HCT116 (cell line): Measurements from ENCODE around the gene SPIRE2. TPM values are rescaled to one million over a fixed set of nuclear protein-coding genes. Genes with fewer than 3 reads are reported as not detected.

Experiments used
- ATAC-seq: fragments of 200-7000 bp; cut with Tn5 transposase; 2 replicates; pipeline ENCODE4 v1.9.1; 2020; ENCODE audit warnings: mild to moderate bottlenecking, moderate library complexity
- BruUV-seq: library from RNA; stranded (reverse); fragments of 400-500 nt; replicated peaks from 2 replicates; lab custom pipeline; 2021; lab: Mats Ljungman, UMichigan
- CTCF ChIA-PET: fragments of 300-600 bp; sonication (Branson Sonifier 250); formaldehyde crosslinking; loops from one replicate; lab custom pipeline; 2021; ENCODE audit warnings: antibody characterized with exemption; lab: Charles Lee
- POLR2A ChIA-PET: fragments of 300-600, 350-600 bp; sonication (Branson Sonifier 250); formaldehyde crosslinking; loops from one replicate; lab custom pipeline; 2021; ENCODE audit warnings: antibody characterized with exemption; lab: Charles Lee
- RAD21 ChIA-PET, 2 experiments: fragments of 300-600 bp; sonication (Branson Sonifier 250); formaldehyde crosslinking; loops; one replicate each; lab custom pipeline; 2023; ENCODE audit warnings: low total read pairs in 2 of 2; ENCODE audit not compliant: uncharacterized antibody in 2 of 2, unreplicated experiment in 2 of 2, low non-redundant PET in 1 of 2; lab: Charles Lee
- DNase-seq: peaks from one replicate; pipeline ENCODE4 v3.0.0-alpha.2; 2010; ENCODE audit warnings: low read depth, low spot score
- H2AFZ ChIP-seq: fragments of 200-600 bp; shearing (Covaris generic), sonication (generic); 2 replicates; pipeline ENCODE4 v1.6.1; 2017; ENCODE audit warnings: low read depth, mixed run types, mixed read lengths, antibody characterized with exemption, low read length; ENCODE audit not compliant: poor library complexity, severe bottlenecking
- H3K27ac ChIP-seq: 2 replicates; pipeline ENCODE4 v1.5.1; 2012; ENCODE audit warnings: low read depth, low read length
- H3K27me3 ChIP-seq: fragments of 200-600 bp; sonication (generic); 2 replicates; pipeline ENCODE4 v1.6.1; 2016; ENCODE audit warnings: mixed run types, low read length, mixed read lengths; ENCODE audit not compliant: insufficient read depth
- H3K36me3 ChIP-seq, 2 experiments: fragments of 200-500 bp in 1 of 2; fragments of 200-600 bp in 1 of 2; sonication (Bioruptor generic) in 1 of 2; sonication (generic) in 1 of 2; 2 replicates each; pipeline versions ENCODE4 v1.5.1 to v1.6.1; 2014 to 2016; ENCODE audit warnings: low read length in 2 of 2, inconsistent platforms in 1 of 2, mixed read lengths in 1 of 2, mixed run types in 1 of 2; ENCODE audit not compliant: insufficient read depth in 2 of 2, control insufficient read depth in 1 of 2
- H3K4me1 ChIP-seq, 2 experiments: fragments of 200-600 bp in 1 of 2; sonication (generic) in 1 of 2; 2 replicates each; pipeline versions ENCODE4 v1.5.1 to v1.6.1; 2012 to 2017; ENCODE audit warnings: low read length in 2 of 2, inconsistent platforms in 1 of 2, mild to moderate bottlenecking in 1 of 2, mixed read lengths in 1 of 2, mixed run types in 1 of 2, moderate library complexity in 1 of 2; ENCODE audit not compliant: insufficient read depth in 2 of 2, control insufficient read depth in 1 of 2
- H3K4me2 ChIP-seq: fragments of 200-600 bp; sonication (generic); 2 replicates; pipeline ENCODE4 v1.6.1; 2017; ENCODE audit warnings: mixed run types, low read length, mixed read lengths
- H3K4me3 ChIP-seq, 2 experiments: fragments of 200-600 bp in 1 of 2; sonication (generic) in 1 of 2; replicated peaks in 1 of 2; 2 replicates each; pipeline ENCODE4 v1.5.1; 2011 to 2016; ENCODE audit warnings: low read length in 2 of 2, control low read depth in 1 of 2, low read depth in 1 of 2, mild to moderate bottlenecking in 1 of 2, mixed read lengths in 1 of 2, mixed run types in 1 of 2
- H3K79me2 ChIP-seq: fragments of 200-600 bp; sonication (generic); 2 replicates; pipeline ENCODE4 v1.6.1; 2017; ENCODE audit warnings: mild to moderate bottlenecking, mixed run types, low read length, moderate library complexity, mixed read lengths; ENCODE audit not compliant: insufficient read depth
- H3K9ac ChIP-seq: fragments of 200-600 bp; sonication (generic); 2 replicates; pipeline ENCODE4 v1.6.1; 2016; ENCODE audit warnings: low read length, mixed read lengths
- H3K9me2 ChIP-seq: fragments of 200-600 bp; sonication (generic), shearing (Covaris generic); 2 replicates; pipeline ENCODE4 v1.6.1; 2017; ENCODE audit warnings: mixed run types, mild to moderate bottlenecking, moderate library complexity; ENCODE audit not compliant: insufficient read depth
- H3K9me3 ChIP-seq, 2 experiments: fragments of 200-500 bp in 1 of 2; fragments of 200-600 bp in 1 of 2; sonication (Bioruptor generic) in 1 of 2; sonication (generic) in 1 of 2; 2 replicates each; pipeline ENCODE4 v1.6.1; 2014 to 2017; ENCODE audit warnings: low read length in 2 of 2, mixed read lengths in 2 of 2, inconsistent platforms in 1 of 2, low read depth in 1 of 2, mild to moderate bottlenecking in 1 of 2, mixed run types in 1 of 2, moderate library complexity in 1 of 2; ENCODE audit not compliant: control insufficient read depth in 1 of 2, insufficient read depth in 1 of 2
- H4K20me1 ChIP-seq: fragments of 200-600 bp; sonication (generic), shearing (Covaris generic); 2 replicates; pipeline ENCODE4 v1.6.1; 2017; ENCODE audit warnings: mixed run types, mild to moderate bottlenecking, moderate library complexity; ENCODE audit not compliant: insufficient read depth
- CEBPB ChIP-seq: IDR thresholded peaks from 2 replicates; pipeline ENCODE4 v1.6.1; 2012; ENCODE audit warnings: low read depth
- CTCF ChIP-seq, 3 experiments: fragments of 200-600 bp in 1 of 3; sonication (generic) in 1 of 3; IDR thresholded peaks in 2 of 3; conservative IDR thresholded peaks in 1 of 3; 2 replicates each; pipeline ENCODE4 v1.5.1; 2012 to 2017; ENCODE audit warnings: low read depth in 2 of 3, low read length in 2 of 3, antibody characterized with exemption in 1 of 3, borderline replicate concordance in 1 of 3, control low read depth in 1 of 3, mild to moderate bottlenecking in 1 of 3, mixed read lengths in 1 of 3, mixed run types in 1 of 3, moderate library complexity in 1 of 3; ENCODE audit not compliant: insufficient read depth in 1 of 3
- EGR1 ChIP-seq: IDR thresholded peaks from 2 replicates; pipeline ENCODE4 v1.6.1; 2012; ENCODE audit warnings: low read depth
- FOSL1 ChIP-seq: IDR thresholded peaks from 2 replicates; pipeline ENCODE4 v1.6.1; 2012; ENCODE audit warnings: low read depth
- JUND ChIP-seq: IDR thresholded peaks from 2 replicates; pipeline ENCODE4 v1.6.1; 2012
- POLR2A ChIP-seq: IDR thresholded peaks from 2 replicates; pipeline ENCODE4 v1.7.0; 2011; ENCODE audit warnings: borderline replicate concordance; ENCODE audit not compliant: insufficient read depth, insufficient read length; ENCODE audit errors: extremely low read depth
- POLR2AphosphoS5 ChIP-seq: IDR thresholded peaks from 2 replicates; pipeline ENCODE4 v1.6.1; 2011; ENCODE audit warnings: mild to moderate bottlenecking, low read depth, low read length, moderate library complexity
- RAD21 ChIP-seq: IDR thresholded peaks from 2 replicates; pipeline ENCODE4 v1.6.1; 2012; ENCODE audit warnings: low read depth, mild to moderate bottlenecking
- SP1 ChIP-seq: IDR thresholded peaks from 2 replicates; pipeline ENCODE4 v1.6.1; 2012; ENCODE audit warnings: low read depth
- YY1 ChIP-seq: IDR thresholded peaks from 2 replicates; pipeline ENCODE4 v1.6.1; 2011; ENCODE audit warnings: low read length, low read depth, moderate library complexity, mild to moderate bottlenecking; ENCODE audit not compliant: insufficient replicate concordance; ENCODE audit errors: extremely low read depth
- ZBTB33 ChIP-seq: IDR thresholded peaks from 2 replicates; pipeline ENCODE4 v1.6.1; 2011; ENCODE audit warnings: mild to moderate bottlenecking, low read length, moderate library complexity; ENCODE audit not compliant: insufficient replicate concordance; ENCODE audit errors: extremely low read depth
- ZFX ChIP-seq: fragments of 450-650 bp; IDR thresholded peaks from 2 replicates; pipeline ENCODE4 v1.6.1; 2017
- ZNF274 ChIP-seq: fragments of 200-500 bp; sonication (Bioruptor generic); IDR thresholded peaks from 2 replicates; pipeline ENCODE4 v1.6.1; 2014; ENCODE audit warnings: mild to moderate bottlenecking, low read depth, low read length, inconsistent platforms
- intact Hi-C: fragments of 100-400 bp; cut with micrococcal nuclease; formaldehyde crosslinking; loops from 2 replicates; pipeline ENCODE4 v1.10.0; 2022
- total RNA-seq: library from RNA; stranded (reverse); gene quantifications from one replicate; pipeline ENCODE4 v1.2.1, GENCODE V29; 2021; ENCODE audit not compliant: unreplicated experiment

Gene SPIRE2
- total RNA-seq, 1 experiment from 2014 or later = 21.2 TPM

- no peak for TF ChIP-seq ZFX
- no peak for TF ChIP-seq RAD21
- no peak for TF ChIP-seq SP1
Measured at GRCh38 chr16:89837014-89837546, 8.8 kb downstream of the SPIRE2 start (continued).

GRCh38 chr16:89841275-89841674 lies 13.0 kb downstream of the SPIRE2 start:
- POLR2A ChIA-PET = no interaction called here
- no peak overlapping the region for H3K4me2 ChIP-seq
- no peaks in the 10 kb centered on the region; a peak in 1 of 4 replicates for H3K36me3 ChIP-seq
- CTCF ChIA-PET = no interaction called here
- ATAC-seq (no peak), DNase-seq (no peak)
- H3K9ac ChIP-seq = no peak overlapping the region
- H3K27me3 ChIP-seq = no peaks in the 10 kb centered on the region
- no peaks in the 10 kb centered on the region for H3K9me3 ChIP-seq
- no peak overlapping the region for H3K27ac ChIP-seq
- no peak overlapping the region for H2AFZ ChIP-seq
- TF ChIP-seq ZNF274 (no peak), ZFX (no peak), YY1 (no peak), CTCF (IDR thresholded peaks at IDR 0.05 in 2 of 3, conservative IDR thresholded peaks at IDR 0.05 in 1 of 3; ENCODE audit: borderline replicate concordance in 1 of 3, insufficient read depth in 1 of 3, low read depth in 2 of 3, low read length in 2 of 3) (no peak), CEBPB (no peak), JUND (no peak), EGR1 (no peak), POLR2A (no peak), FOSL1 (no peak), ZBTB33 (no peak), POLR2AphosphoS5 (no peak)
- TF ChIP-seq, all 23 proteins: peak for 0
- RAD21 ChIA-PET = no interaction called here
- BruUV-seq = no TSS peak
- Histone ChIP-seq H3K79me2 (no peaks in the 10 kb centered on the region), H4K20me1 (no peaks in the 10 kb centered on the region), H3K4me3 (no peak overlapping the region), H3K4me1 (peaks cover 0 to 3% of the 10 kb centered on the region in 2 experiments; a peak in 1 of 4 replicates), H3K9me2 (no peaks in the 10 kb centered on the region)
- intact Hi-C loops = no loop called here
